Brain microvascular endothelial cell (primary cell): ENCODE measurements around the gene TNFSF11.
A peak's percentile ranks its signal among the peaks of the same experiment; 100 is the strongest.

Source experiments
- DNase-seq: peaks from one replicate; pipeline ENCODE4 v3.0.0-alpha.2; 2020
- H3K27ac ChIP-seq: fragments of 250-450 bp; sonication (Bioruptor Pico); 2 replicates; pipeline ENCODE4 v1.5.1; 2020; ENCODE audit warnings: mild to moderate bottlenecking, moderate library complexity
- H3K27me3 ChIP-seq: fragments of 250-450 bp; sonication (Bioruptor Pico); replicated peaks from 2 replicates; pipeline ENCODE4 v1.5.1; 2020; ENCODE audit warnings: mild to moderate bottlenecking
- H3K36me3 ChIP-seq: fragments of 250-450 bp; sonication (Bioruptor Pico); replicated peaks from 2 replicates; pipeline ENCODE4 v1.5.1; 2020; ENCODE audit warnings: mild to moderate bottlenecking
- H3K4me3 ChIP-seq: 2 replicates; pipeline ENCODE4 v1.5.1; 2011; ENCODE audit warnings: low read depth, mild to moderate bottlenecking, control low read depth, low read length, moderate library complexity
- CTCF ChIP-seq: IDR thresholded peaks from 2 replicates; pipeline ENCODE4 v1.5.1; 2011; ENCODE audit warnings: low read depth, mild to moderate bottlenecking, moderate library complexity, low read length, control low read depth, inconsistent platforms; ENCODE audit errors: missing control alignments
- in situ Hi-C: cut with HindIII; loops from 2 replicates; pipeline ENCODE4 v1.10.0; 2017; ENCODE audit warnings: low sequenced_read_pairs, low pct_ligation_motif_present

The TNFSF11 gene

DNA sequence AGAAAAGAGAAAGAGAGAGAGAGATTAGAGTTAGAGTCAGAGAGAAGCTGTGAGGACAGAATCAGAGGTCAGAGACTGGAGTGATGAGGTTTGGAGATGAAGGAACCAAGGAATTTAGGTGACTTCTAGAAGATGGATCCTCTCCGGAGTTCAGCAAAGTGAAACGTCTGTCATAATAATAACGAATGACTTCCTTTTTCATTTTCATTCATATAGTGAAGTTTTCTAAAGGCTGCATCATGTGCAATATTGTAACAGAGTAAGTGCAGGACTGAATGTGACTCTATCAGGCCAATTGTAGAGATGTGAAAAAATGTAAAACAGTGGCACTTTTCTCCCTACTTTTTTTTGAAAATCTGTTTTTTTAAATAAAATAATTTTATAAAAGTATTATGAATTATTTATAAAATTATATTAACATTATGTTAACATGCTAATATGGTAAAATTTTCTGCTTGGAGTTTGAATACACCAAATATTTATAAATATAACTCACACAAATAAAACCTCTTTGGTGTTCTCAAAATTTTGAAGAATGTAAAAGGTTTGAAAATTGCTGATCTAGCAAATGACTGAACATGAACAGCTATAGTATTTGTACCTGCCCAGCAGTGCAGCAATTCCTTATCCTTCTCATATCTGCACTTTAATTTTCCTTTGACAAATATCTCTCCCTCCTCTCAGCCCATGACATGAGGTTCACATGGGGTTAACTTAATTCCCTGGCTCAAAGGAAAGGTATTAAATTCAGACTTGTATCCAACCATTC lies 4.2 kb upstream of the TNFSF11 start:
- Histone ChIP-seq H3K4me3 (no peak overlapping the region), H3K27ac (no peak overlapping the region), H3K36me3 (no peaks in the 10 kb centered on the region), H3K27me3 (no peaks in the 10 kb centered on the region)
- no peak for DNase-seq
- in situ Hi-C loops = no loop called here
- TF ChIP-seq CTCF = no peak

DNA sequence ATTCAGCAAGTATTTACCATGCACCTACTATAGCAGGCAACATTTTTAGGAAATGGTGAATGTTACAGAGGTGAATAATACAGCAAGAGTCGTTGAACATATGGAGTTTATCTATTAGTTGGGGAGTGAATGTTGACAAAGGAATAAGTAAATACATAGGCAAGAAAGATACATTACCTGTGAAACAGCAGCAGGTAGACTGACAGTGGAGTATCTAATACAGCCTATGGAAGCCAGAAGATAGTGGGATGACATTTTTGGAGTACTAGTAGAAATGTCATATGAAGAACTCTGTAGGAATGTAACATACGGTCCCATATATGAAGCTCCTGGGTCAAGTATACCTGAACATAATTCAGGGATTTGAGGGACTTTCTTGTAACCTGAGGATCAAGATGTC lies 2.1 kb upstream of the TNFSF11 start:
- in situ Hi-C loops = no loop called here
- no peaks in the 10 kb centered on the region for H3K27me3 ChIP-seq

DNA sequence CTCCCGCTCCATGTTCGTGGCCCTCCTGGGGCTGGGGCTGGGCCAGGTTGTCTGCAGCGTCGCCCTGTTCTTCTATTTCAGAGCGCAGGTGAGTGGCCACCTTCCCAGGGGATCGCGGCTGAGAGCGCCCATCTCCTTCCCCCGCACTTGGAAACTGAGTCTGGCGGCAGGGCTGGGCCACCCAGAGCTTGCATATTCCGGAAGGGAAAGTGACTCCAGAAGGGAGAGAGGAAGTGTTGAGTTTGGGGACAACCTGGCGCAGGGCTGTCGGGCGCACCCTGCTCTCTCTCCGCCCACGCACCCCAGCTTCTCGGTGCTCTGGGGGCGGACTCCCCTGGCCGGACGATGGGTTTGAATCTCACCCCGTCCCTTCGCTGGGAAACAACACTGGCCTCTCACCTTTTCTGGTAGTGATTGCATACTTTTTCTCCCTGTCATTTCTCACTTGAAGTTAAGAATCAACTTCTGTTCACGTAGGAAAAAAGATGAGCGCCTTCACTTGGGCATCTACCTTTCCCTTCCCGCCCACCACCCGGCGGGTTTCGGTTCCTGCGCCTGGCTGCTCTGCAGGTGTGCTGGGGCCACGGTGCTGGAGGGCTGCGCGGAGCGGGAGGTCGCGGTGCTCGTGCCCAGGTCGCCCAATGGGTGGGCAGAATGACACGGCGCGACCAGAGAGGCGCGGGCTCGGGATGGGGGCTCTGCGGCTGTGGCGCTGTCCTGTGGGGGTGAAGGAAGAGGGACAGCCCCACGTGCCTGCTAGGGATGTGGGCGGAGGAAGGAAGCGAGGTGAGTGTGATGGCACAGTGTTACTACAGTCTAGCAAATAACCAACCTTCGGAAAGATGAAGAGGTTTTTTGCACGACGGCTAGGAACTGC lies 721 bp downstream of the TNFSF11 start:
- in situ Hi-C loops = no loop called here
- peak overlapping the region; percentile 78 for H3K4me3 ChIP-seq
- DNase-seq = no peak
- H3K27me3 ChIP-seq = no peaks in the 10 kb centered on the region
- H3K36me3 ChIP-seq = no peaks in the 10 kb centered on the region
- no peak overlapping the region for H3K27ac ChIP-seq
- TF ChIP-seq CTCF = no peak

More for the DNA sequence above, 2.1 kb upstream of the TNFSF11 start:
- Histone ChIP-seq H3K27ac (no peak overlapping the region), H3K36me3 (no peaks in the 10 kb centered on the region), H3K4me3 (no peak overlapping the region)
- DNase-seq = no peak
- TF ChIP-seq CTCF = no peak

- Histone ChIP-seq H3K27ac (no peak overlapping the region), H3K27me3 (no peaks in the 10 kb centered on the region), H3K4me3 (peak overlapping the region; percentile 78), H3K36me3 (no peaks in the 10 kb centered on the region)
- no peak for DNase-seq
- TF ChIP-seq CTCF = no peak
- in situ Hi-C loops = no loop called here
These were observed 2.0 kb downstream of the TNFSF11 start for GRCh38 chr13:42575938-42576337.

DNA sequence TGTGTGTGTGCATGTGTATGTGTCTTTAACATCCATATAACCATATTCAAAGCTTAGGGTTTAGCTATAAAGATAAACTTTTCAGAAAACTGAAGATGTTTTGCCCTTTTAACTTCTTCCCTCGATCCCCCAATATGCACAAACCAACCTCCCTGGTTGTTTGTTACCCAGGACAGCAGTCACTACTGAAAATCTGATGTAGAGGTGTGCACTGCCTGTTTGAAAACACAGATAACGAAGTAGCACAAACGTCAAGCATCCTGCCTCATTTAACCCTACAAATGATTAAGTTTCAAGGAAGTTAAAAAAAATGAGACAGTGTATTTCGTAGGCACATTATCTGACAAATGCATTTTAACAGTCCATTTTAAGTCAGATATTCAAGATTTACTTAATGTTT lies 3.6 kb downstream of the TNFSF11 start:
- TF ChIP-seq CTCF = no peak
- Histone ChIP-seq H3K4me3 (no peak overlapping the region), H3K36me3 (no peaks in the 10 kb centered on the region), H3K27ac (no peak overlapping the region), H3K27me3 (no peaks in the 10 kb centered on the region)
- no peak for DNase-seq
- in situ Hi-C loops = no loop called here
